ENCODE measurements around the gene ZNF80. TPM values are rescaled to one million over a fixed set of nuclear protein-coding genes. Genes with fewer than 3 reads are reported as not detected.

Gene ZNF80
- total RNA-seq (2022; extraction: Qiagen RNA extraction): not detected in 5 replicates

DNA sequence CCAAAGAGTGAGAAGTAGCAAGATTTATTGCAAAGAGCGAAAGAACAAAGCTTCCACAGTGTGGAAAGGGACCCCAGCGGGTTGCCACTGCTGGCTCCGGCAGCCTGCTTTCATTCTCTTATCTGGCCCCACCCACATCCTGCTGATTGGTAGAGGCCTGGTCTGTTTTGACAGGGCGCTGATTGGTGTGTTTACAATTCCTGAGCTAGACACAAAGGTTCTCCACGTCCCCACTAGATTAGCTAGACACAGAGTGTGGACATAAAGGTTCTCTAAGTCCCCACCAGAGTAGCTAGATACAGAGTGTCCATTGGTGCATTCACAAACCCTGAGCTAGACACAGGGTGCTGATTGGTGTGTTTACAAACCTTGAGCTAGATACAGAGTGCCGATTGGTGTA is at the start of gene ZNF80:
Gene ZNF80, minus strand, starts transcription at position 101 of the 400 bp plus-strand sequence. CDS start 504 bp downstream, outside the sequence.

Other genes starting within 250 kb of the ZNF80 start
- 1.3 to 1.9 TPM (median 1.5 TPM) in 5 replicates for gene CCDC191, start 181.1 kb downstream of the ZNF80 start, total RNA-seq (2022; extraction: Qiagen RNA extraction)
- 19.6 to 25.3 TPM (median 20.7 TPM) in 5 replicates for gene QTRT2, start 180.8 kb downstream of the ZNF80 start, total RNA-seq (2022; extraction: Qiagen RNA extraction)
- gene DRD3, start 58.5 kb downstream of the ZNF80 start, total RNA-seq (2022; extraction: Qiagen RNA extraction): not detected in 5 replicates
- gene TIGIT, start 56.5 kb upstream of the ZNF80 start, total RNA-seq (2022; extraction: Qiagen RNA extraction): not detected in 5 replicates